Prostate gland (tissue), 2 donors: ENCODE results near the gene PEAK1. TPM values are rescaled to one million over a fixed set of nuclear protein-coding genes. Genes with fewer than 3 reads are reported as not detected.

ENCODE experiments used
- DNase-seq: peaks from one replicate; pipeline ENCODE4 v3.0.0-alpha.2; 2019; ENCODE audit warnings: low spot score
- H3K27ac ChIP-seq, 2 donors: fragments of 200-600 bp; sonication (generic); 2 replicates each; pipeline ENCODE4 v1.5.1; 2017 to 2019
- H3K27me3 ChIP-seq: fragments of 200-600 bp; sonication (generic); replicated peaks from 2 replicates; pipeline ENCODE4 v1.5.1; 2019; ENCODE audit not compliant: insufficient read depth
- H3K36me3 ChIP-seq, 2 donors: fragments of 200-600 bp; sonication (generic); 1 replicate in 1 of 2; 2 replicates in 1 of 2; pipeline versions ENCODE4 v1.5.1 to v1.8.1; 2017 to 2019
- H3K4me1 ChIP-seq: fragments of 200-600 bp; sonication (generic); replicated peaks from 2 replicates; pipeline ENCODE4 v1.5.1; 2019
- H3K4me3 ChIP-seq, 2 donors: fragments of 200-600 bp; sonication (generic); 2 replicates each; pipeline ENCODE4 v1.5.1; 2017 to 2019
- H3K9me3 ChIP-seq: fragments of 200-600 bp; sonication (generic); 2 replicates; pipeline ENCODE4 v1.5.1; 2017
- CTCF ChIP-seq, 4 experiments: fragments of 200-600 bp in 2 of 4; fragments of 450-650 bp in 2 of 4; sonication (generic) in 2 of 4; IDR thresholded peaks; 1 replicate in 3 of 4; 2 replicates in 1 of 4; pipeline ENCODE4 v1.5.1; 2016 to 2019; ENCODE audit warnings: antibody characterized with exemption in 4 of 4, mild to moderate bottlenecking in 2 of 4, moderate library complexity in 2 of 4
- POLR2A ChIP-seq: fragments of 450-650 bp; IDR thresholded peaks from one replicate; pipeline ENCODE4 v1.6.1; 2016; ENCODE audit warnings: antibody characterized with exemption, mild to moderate bottlenecking
- POLR2AphosphoS5 ChIP-seq: sonication (generic); formaldehyde crosslinking; IDR thresholded peaks from one replicate; pipeline ENCODE4 v1.6.1; 2017; ENCODE audit warnings: antibody characterized with exemption
- WGBS: methylation state at CpG from one replicate; pipeline ENCODE4 v1.1.5; 2018; 5-methylcytosine and 5-hydroxymethylcytosine counted together
- intact Hi-C: fragments of 100-400 bp; cut with DNase I; formaldehyde crosslinking; loops from one replicate; pipeline ENCODE4 v1.14.2; 2022
- total RNA-seq, 2 donors: library from RNA; depleted of rRNA; stranded (reverse); fragments of >200 nt; gene quantifications; one replicate each; pipeline ENCODE4 v1.1.0, GENCODE V29; 2016

The PEAK1 gene
- total RNA-seq, 2 donors from 2014 or later, result 11.3 to 108 TPM

DNA sequence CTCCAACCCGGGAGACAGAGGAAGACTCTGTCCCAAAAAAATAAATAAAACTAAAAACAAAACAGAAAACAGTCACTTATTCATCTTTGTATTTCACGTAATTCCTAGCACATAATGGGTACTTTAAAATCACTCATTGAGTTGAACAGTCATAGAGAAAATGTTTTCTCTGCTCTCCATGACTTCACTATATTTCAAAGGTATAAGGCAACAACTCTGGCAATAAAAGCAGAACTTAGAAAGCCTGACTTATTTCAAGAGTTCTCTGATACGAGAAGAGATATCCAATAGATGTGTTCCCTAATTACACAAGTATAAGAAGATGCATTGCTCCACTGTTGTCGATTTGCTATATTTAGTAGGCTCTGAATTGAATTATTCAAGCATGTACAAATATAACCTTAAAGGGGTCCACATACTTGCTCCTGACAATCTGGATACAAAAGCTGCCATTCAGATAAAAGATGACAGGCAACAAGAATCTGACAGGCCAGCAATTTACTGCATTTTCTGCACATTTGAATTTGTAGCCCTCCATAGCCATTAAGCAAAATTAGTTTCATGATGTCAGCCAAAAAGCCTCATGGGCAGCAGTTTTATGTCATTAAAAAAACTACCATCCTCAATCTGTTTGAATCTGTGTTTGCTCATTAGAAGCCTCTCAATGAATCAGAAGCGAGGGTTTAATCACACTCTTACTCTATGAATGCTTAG, 47.9 kb downstream of the PEAK1 start:
- TF ChIP-seq POLR2A, result no peak
- TF ChIP-seq CTCF (IDR thresholded peaks at IDR 0.05), result no peak
- no peak for TF ChIP-seq POLR2AphosphoS5
- Histone ChIP-seq H3K4me3 (no peak overlapping the region), H3K36me3 (no peaks in the 10 kb centered on the region), H3K27ac (no peak overlapping the region), H3K27me3 (no peaks in the 10 kb centered on the region), H3K9me3 (no peaks in the 10 kb centered on the region), H3K4me1 (no peaks in the 10 kb centered on the region)
- 95% methylated on average over 5 of the region's 5 CpGs for WGBS
- DNase-seq, result no peak
- intact Hi-C loops, result no loop called here

- no peak for DNase-seq
- 93% methylated on average over 8 of the region's 8 CpGs for WGBS
- intact Hi-C loops, result no loop called here
- no peak for TF ChIP-seq CTCF (IDR thresholded peaks at IDR 0.05)
- TF ChIP-seq POLR2AphosphoS5, result no peak
- TF ChIP-seq POLR2A, result no peak
- no peaks in the 10 kb centered on the region for H3K27me3 ChIP-seq
- H3K4me3 ChIP-seq, result no peak overlapping the region
- no peaks in the 10 kb centered on the region for H3K36me3 ChIP-seq
- no peak overlapping the region for H3K27ac ChIP-seq
- no peaks in the 10 kb centered on the region for H3K4me1 ChIP-seq
- H3K9me3 ChIP-seq, result no peaks in the 10 kb centered on the region
These were observed 49.3 kb downstream of the PEAK1 start for GRCh38 chr15:77370580-77370979.

GRCh38 chr15:77369168-77369567, 50.7 kb downstream of the PEAK1 start:
- 57% methylated on average over 4 of the region's 4 CpGs for whole genome bisulfite sequencing
- H3K9me3 ChIP-seq, result no peaks in the 10 kb centered on the region
- intact Hi-C loops, result no loop called here

DNA sequence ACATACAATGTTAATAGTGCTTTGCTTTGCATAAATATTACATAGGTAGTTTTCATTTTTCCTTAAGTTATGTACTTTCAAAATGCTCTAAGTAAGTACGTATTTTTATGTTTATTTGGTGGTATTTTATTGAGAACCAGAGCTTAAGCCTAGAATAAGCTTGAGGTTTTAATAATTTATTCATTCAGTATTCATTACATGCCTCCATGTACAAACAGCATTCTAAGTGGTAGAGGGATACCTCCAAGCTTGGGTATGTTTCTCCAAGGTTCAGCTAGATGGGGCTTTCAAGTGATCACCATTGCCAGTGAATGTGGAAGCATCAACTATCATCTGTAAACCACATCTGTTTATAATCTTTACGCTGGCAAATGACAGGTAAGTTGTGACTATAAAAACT, 52.3 kb downstream of the PEAK1 start:
- Histone ChIP-seq H3K27me3 (no peaks in the 10 kb centered on the region), H3K4me1 (no peaks in the 10 kb centered on the region), H3K9me3 (no peaks in the 10 kb centered on the region), H3K36me3 (no peaks in the 10 kb centered on the region), H3K4me3 (no peak overlapping the region), H3K27ac (no peak overlapping the region)
- intact Hi-C loops, result no loop called here
- TF ChIP-seq POLR2AphosphoS5 (no peak), CTCF (IDR thresholded peaks at IDR 0.05) (no peak), POLR2A (no peak)
- DNase-seq, result no peak
- 86% methylated on average over 2 of the region's 2 CpGs for WGBS

More at GRCh38 chr15:77369168-77369567, 50.7 kb downstream of the PEAK1 start:
- TF ChIP-seq POLR2AphosphoS5, result no peak
- TF ChIP-seq CTCF (IDR thresholded peaks at IDR 0.05), result no peak
- no peak for TF ChIP-seq POLR2A
- H3K27me3 ChIP-seq, result no peaks in the 10 kb centered on the region
- no peak for DNase-seq
- H3K4me3 ChIP-seq, result no peak overlapping the region
- H3K4me1 ChIP-seq, result no peaks in the 10 kb centered on the region
- no peaks in the 10 kb centered on the region for H3K36me3 ChIP-seq
- no peak overlapping the region for H3K27ac ChIP-seq

GRCh38 chr15:77361456-77361855, 58.4 kb downstream of the PEAK1 start:
- Histone ChIP-seq H3K4me1 (no peaks in the 10 kb centered on the region), H3K9me3 (no peaks in the 10 kb centered on the region), H3K36me3 (no peaks in the 10 kb centered on the region), H3K27ac (no peak overlapping the region), H3K27me3 (no peaks in the 10 kb centered on the region), H3K4me3 (no peak overlapping the region)
- intact Hi-C loops, result no loop called here
- no peak for TF ChIP-seq POLR2AphosphoS5
- TF ChIP-seq CTCF (IDR thresholded peaks at IDR 0.05), result no peak
- no peak for TF ChIP-seq POLR2A
- WGBS, result 88% methylated on average over 1 of the region's 1 CpG
- no peak for DNase-seq
